Progenitor cell of endocrine pancreas (in vitro differentiated cells): ENCODE data around the gene CERS6. TPM values are rescaled to one million over a fixed set of nuclear protein-coding genes. Genes with fewer than 3 reads are reported as not detected.

Experiments used
- DNase-seq: peaks from one replicate; pipeline ENCODE4 v3.0.0; 2021; ENCODE audit warnings: low spot score; ENCODE audit not compliant: unreplicated experiment
- H3K27ac Mint-ChIP-seq: 2 replicates; pipeline ENCODE4 v1.8.0; 2021; ENCODE audit warnings: mild to moderate bottlenecking, moderate library complexity, mixed read lengths
- H3K27me3 Mint-ChIP-seq: 2 replicates; pipeline ENCODE4 v1.8.0; 2021; ENCODE audit warnings: mixed read lengths
- H3K36me3 Mint-ChIP-seq: 2 replicates; pipeline ENCODE4 v1.8.0; 2022; ENCODE audit warnings: mixed read lengths; ENCODE audit not compliant: insufficient read depth
- H3K4me1 Mint-ChIP-seq: 2 replicates; pipeline ENCODE4 v1.8.0; 2021; ENCODE audit warnings: low read depth, mixed read lengths
- H3K4me3 Mint-ChIP-seq: 2 replicates; pipeline ENCODE4 v1.8.0; 2021; ENCODE audit warnings: low read depth, mild to moderate bottlenecking, moderate library complexity, mixed read lengths
- H3K9me3 Mint-ChIP-seq: 2 replicates; pipeline ENCODE4 v1.8.0; 2021; ENCODE audit warnings: low read depth, mixed read lengths
- microRNA-seq: library from miRNA; unstranded; fragments of <30 nt; microRNA quantifications from one replicate; pipeline ENCODE4 v1.1.0, GENCODE V29; 2020; ENCODE audit warnings: borderline number of aligned reads; ENCODE audit not compliant: unreplicated experiment
- total RNA-seq: library from RNA; stranded (reverse); gene quantifications from 2 replicates; pipeline ENCODE4 v1.2.1, GENCODE V29; 2021
- TF ChIP-seq, protein P1 (sequence below): fragments of 200-600 bp; sonication (generic); IDR thresholded peaks from one replicate; pipeline ENCODE4 v1.5.0; 2021; ENCODE audit warnings: antibody characterized with exemption, mild to moderate bottlenecking; ENCODE audit not compliant: unreplicated experiment

The CERS6 gene
- total RNA-seq, 1 donor from 2014 or later, result 32.5 TPM

DNA sequence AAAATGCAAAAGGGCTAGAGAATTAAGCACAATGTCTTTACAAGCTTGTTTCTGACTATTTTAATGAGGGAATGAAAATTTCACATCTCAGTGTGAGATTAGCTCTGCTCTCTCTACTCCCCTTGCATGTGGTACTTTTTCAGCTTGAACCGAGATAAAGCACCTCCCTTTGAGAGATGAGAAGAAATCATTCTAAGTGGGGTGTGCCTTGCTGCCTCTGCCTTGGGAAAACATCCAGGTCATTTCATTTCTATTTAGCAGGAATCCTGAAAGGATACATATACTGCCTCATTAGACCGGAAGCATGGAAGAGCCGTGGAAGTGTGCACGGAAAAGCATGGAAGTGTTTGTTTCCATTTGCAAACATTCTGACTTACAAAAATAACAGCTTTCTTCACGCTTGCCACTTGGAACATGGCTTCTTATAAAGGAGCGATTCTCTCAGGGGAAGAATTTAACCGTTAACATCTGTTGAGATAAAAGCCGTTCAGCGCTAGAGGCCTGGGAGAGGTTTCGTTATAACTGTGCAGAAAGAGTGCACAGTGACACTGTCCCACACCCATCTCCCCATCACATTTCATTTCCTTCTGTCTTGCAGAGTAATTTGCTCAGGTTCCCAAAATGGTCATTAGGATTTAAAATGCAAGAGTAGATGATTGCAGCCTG, 363.1 kb downstream of the CERS6 start:
- Mint-ChIP-seq H3K36me3 (no peaks in the 10 kb centered on the region), H3K4me1 (peaks cover 28% of the 10 kb centered on the region), H3K27ac (peak overlapping the region; percentile 26), H3K9me3 (no peaks in the 10 kb centered on the region), H3K4me3 (no peak overlapping the region), H3K27me3 (no peaks in the 10 kb centered on the region)
- DNase-seq, result no peak
- TF ChIP-seq, protein P1, sequence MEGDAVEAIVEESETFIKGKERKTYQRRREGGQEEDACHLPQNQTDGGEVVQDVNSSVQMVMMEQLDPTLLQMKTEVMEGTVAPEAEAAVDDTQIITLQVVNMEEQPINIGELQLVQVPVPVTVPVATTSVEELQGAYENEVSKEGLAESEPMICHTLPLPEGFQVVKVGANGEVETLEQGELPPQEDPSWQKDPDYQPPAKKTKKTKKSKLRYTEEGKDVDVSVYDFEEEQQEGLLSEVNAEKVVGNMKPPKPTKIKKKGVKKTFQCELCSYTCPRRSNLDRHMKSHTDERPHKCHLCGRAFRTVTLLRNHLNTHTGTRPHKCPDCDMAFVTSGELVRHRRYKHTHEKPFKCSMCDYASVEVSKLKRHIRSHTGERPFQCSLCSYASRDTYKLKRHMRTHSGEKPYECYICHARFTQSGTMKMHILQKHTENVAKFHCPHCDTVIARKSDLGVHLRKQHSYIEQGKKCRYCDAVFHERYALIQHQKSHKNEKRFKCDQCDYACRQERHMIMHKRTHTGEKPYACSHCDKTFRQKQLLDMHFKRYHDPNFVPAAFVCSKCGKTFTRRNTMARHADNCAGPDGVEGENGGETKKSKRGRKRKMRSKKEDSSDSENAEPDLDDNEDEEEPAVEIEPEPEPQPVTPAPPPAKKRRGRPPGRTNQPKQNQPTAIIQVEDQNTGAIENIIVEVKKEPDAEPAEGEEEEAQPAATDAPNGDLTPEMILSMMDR, result no peak

DNA sequence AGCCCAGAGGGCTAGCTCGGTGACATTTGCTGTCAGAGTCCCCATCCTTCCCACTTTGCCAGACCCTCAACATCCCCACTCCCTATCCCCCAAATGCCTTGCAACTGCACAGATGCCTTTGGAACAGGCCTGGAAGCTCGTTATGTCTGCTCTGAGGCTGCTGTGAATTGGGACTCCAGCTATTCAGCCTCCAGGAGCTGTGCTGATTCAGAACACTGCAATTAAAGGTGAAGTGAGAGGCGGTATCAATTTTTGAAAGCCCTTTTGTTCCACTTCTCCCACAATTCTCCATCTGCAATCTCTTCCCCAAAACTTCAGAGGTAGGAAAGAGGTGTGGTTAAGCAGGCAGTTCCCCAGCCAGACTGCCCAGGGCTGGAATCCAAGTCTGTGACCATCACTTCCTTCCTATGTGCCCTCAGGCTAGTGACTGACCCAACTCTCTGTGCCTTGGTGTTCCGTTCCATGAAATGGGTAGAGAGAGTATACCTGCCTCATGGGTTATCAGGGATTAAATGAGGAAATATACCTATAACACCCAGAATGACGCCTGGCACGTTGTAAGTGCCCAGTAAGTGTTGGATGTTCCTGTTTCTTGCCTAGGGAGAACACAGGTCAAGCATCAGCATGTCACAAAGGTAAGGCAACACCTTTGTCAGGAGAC, 363.9 kb downstream of the CERS6 start:
- Mint-ChIP-seq H3K36me3 (no peaks in the 10 kb centered on the region), H3K4me3 (no peak overlapping the region), H3K4me1 (peaks cover 23% of the 10 kb centered on the region), H3K27ac (no peak overlapping the region), H3K9me3 (no peaks in the 10 kb centered on the region), H3K27me3 (no peaks in the 10 kb centered on the region)
- DNase-seq, result no peak
- TF ChIP-seq, protein P1, result no peak

DNA sequence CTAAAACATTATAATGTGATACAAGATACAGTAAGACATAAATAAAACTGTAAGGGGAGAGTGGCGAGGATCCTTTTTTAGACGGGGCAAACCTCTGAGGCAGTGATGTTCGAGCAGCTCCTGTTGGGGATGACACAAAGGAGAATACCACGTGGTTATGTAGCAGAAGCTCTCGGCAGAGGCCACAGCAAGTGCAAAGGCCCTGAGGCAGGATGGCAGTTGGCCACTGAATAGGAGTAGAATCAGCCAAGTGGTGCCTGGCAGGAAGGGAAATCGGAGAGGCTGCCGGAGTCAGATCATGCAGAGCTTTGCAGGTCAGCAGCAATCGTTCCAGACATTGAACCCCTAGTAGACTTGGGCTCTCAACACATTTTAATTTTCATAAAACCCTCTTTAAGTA, 365.5 kb downstream of the CERS6 start:
- Mint-ChIP-seq H3K4me3 (no peak overlapping the region), H3K36me3 (no peaks in the 10 kb centered on the region), H3K27me3 (no peaks in the 10 kb centered on the region), H3K9me3 (no peaks in the 10 kb centered on the region), H3K27ac (no peak overlapping the region), H3K4me1 (peaks cover 7% of the 10 kb centered on the region)
- TF ChIP-seq, protein P1, result no peak
- DNase-seq, result no peak

DNA sequence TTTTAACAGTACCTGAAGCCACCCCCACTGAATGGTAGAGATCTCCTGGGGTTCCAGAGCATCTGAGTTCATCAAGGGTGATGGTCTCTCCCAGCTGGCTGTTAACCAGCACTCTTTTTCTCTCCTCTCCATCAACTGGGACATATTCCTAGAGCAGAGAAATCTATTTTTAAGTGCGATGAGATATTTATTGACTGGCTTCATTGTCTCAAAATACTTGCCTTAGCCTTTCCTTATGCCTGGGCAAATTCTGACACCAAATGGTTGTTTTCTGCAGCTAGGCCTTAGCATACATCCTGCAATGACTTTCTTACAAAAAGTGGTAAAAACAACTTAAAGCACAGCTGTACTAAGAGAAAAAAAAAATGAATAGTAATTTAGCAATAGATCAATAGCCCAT, 365.9 kb downstream of the CERS6 start:
- H3K4me3 Mint-ChIP-seq, result no peak overlapping the region
- no peaks in the 10 kb centered on the region for H3K9me3 Mint-ChIP-seq
- H3K36me3 Mint-ChIP-seq, result no peaks in the 10 kb centered on the region
- TF ChIP-seq, protein P1, result no peak
- no peak overlapping the region for H3K27ac Mint-ChIP-seq
- no peak for DNase-seq
- H3K27me3 Mint-ChIP-seq, result no peaks in the 10 kb centered on the region
- peaks cover 6% of the 10 kb centered on the region for H3K4me1 Mint-ChIP-seq

Small RNA genes within 50 kb of the gene (microRNA-seq; reads per million reads assigned to microRNA genes)
- gene MIR4774, result not detected

Other genes with a start within 250 kb of the CERS6 start
- 21.1 and 22.9 TPM in 2 replicates for gene STK39, start 208.7 kb upstream of the CERS6 start, total RNA-seq